Left lobe of liver (tissue), 2 donors: ENCODE results near the gene TLCD4. TPM values are rescaled to one million over a fixed set of nuclear protein-coding genes. Genes with fewer than 3 reads are reported as not detected.
A peak's percentile ranks its signal among the peaks of the same experiment; 100 is the strongest.

ENCODE experiments used
- ATAC-seq: fragments of 200-7000 bp; cut with Tn5 transposase; one replicate; pipeline ENCODE4 v1.9.1; 2020; ENCODE audit warnings: mild to moderate bottlenecking, moderate library complexity
- DNase-seq: peaks from one replicate; pipeline ENCODE4 v3.0.0-alpha.2; 2020; ENCODE audit warnings: low spot score
- total RNA-seq: library from RNA; stranded (reverse); gene quantifications from one replicate; pipeline ENCODE4 v1.2.1, GENCODE V29; 2021
- donor health status: DM: no; HTN: no; CAD: no; lungs with moderate emphysema.
- donor health status: DM: no; HTN: yes; CAD: no.

TLCD4 gene
- total RNA-seq, 1 donor from 2014 or later: 174 TPM

- ATAC-seq (no peak), DNase-seq (no peak)
Measured at GRCh38 chr1:95094923-95095322, 22.2 kb upstream of the TLCD4 start.

GRCh38 chr1:95095833-95096217 is 21.3 kb upstream of the TLCD4 start:
- peak; percentile 72 for ATAC-seq

GRCh38 chr1:95096218-95096841 is 20.8 kb upstream of the TLCD4 start:
- peak; percentile 82 for ATAC-seq
- peak; percentile 72 for DNase-seq

More at GRCh38 chr1:95095833-95096217, 21.3 kb upstream of the TLCD4 start:
- no peak for DNase-seq

- ATAC-seq: no peak
- no peak for DNase-seq
Measured at GRCh38 chr1:95097426-95097825, 19.7 kb upstream of the TLCD4 start.

GRCh38 chr1:95098196-95098595 is 19.0 kb upstream of the TLCD4 start:
- no peak for ATAC-seq
- DNase-seq: no peak

GRCh38 chr1:95108792-95109191 is 8.4 kb upstream of the TLCD4 start:
- ATAC-seq: peak; percentile 19

GRCh38 chr1:95111014-95111413 is 6.1 kb upstream of the TLCD4 start:
- DNase-seq (no peak), ATAC-seq (no peak)

More at GRCh38 chr1:95108792-95109191, 8.4 kb upstream of the TLCD4 start:
- DNase-seq: no peak

- DNase-seq: no peak
- no peak for ATAC-seq
Measured at GRCh38 chr1:95113684-95114083, 3.5 kb upstream of the TLCD4 start.

GRCh38 chr1:95115708-95116137 is 1.4 kb upstream of the TLCD4 start:
- peak; percentile 47 for ATAC-seq
- DNase-seq: peak; percentile 84

GRCh38 chr1:95116580-95117206 is 462 bp upstream of the TLCD4 start:
- DNase-seq (peak; percentile 81), ATAC-seq (peak; percentile 72)

GRCh38 chr1:95118067-95118499 is 928 bp downstream of the TLCD4 start:
- ATAC-seq (no peak), DNase-seq (no peak)

GRCh38 chr1:95118710-95119109 is 1.6 kb downstream of the TLCD4 start:
- DNase-seq: no peak
- no peak for ATAC-seq

- DNase-seq: no peak
- no peak for ATAC-seq
Measured at GRCh38 chr1:95119273-95119672, 2.1 kb downstream of the TLCD4 start.

GRCh38 chr1:95122151-95122697 is 5.1 kb downstream of the TLCD4 start:
- DNase-seq (peak; percentile 91), ATAC-seq (peak; percentile 70)

GRCh38 chr1:95124342-95124741 is 7.2 kb downstream of the TLCD4 start:
- ATAC-seq (no peak), DNase-seq (no peak)

GRCh38 chr1:95126366-95126765 is 9.2 kb downstream of the TLCD4 start:
- ATAC-seq (no peak), DNase-seq (no peak)

GRCh38 chr1:95126846-95127245 is 9.7 kb downstream of the TLCD4 start:
- no peak for ATAC-seq
- no peak for DNase-seq

GRCh38 chr1:95127380-95127779 is 10.2 kb downstream of the TLCD4 start:
- DNase-seq: no peak
- ATAC-seq: no peak

- no peak for DNase-seq
- ATAC-seq: no peak
Measured at GRCh38 chr1:95132762-95133161, 15.6 kb downstream of the TLCD4 start.

- peak; percentile 63 for DNase-seq
- ATAC-seq: peak; percentile 86
Measured at GRCh38 chr1:95133687-95134086, 16.5 kb downstream of the TLCD4 start.

- ATAC-seq (no peak), DNase-seq (no peak)
Measured at GRCh38 chr1:95138223-95138622, 21.1 kb downstream of the TLCD4 start.

- no peak for DNase-seq
- ATAC-seq: peak; percentile 25
Measured at GRCh38 chr1:95139039-95139438, 21.9 kb downstream of the TLCD4 start.
